H1 (cell line): ENCODE results near the gene ZNF791. TPM values are rescaled to one million over a fixed set of nuclear protein-coding genes. Genes with fewer than 3 reads are reported as not detected.

ENCODE experiments used
- CTCF ChIA-PET: fragments of 300-600 bp; sonication (Branson Sonifier 250); formaldehyde crosslinking; loops from one replicate; lab custom pipeline; 2021; ENCODE audit not compliant: partially characterized antibody; lab: Charles Lee
- POLR2A ChIA-PET: fragments of 300-600 bp; sonication (Branson Sonifier 250); formaldehyde crosslinking; loops from one replicate; lab custom pipeline; 2021; ENCODE audit warnings: inconsistent platforms; ENCODE audit not compliant: partially characterized antibody; lab: Charles Lee
- DNase-seq, 2 experiments: peaks; one replicate each; pipeline versions ENCODE4 v3.0.0 to v3.0.0-alpha.2; 2010 to 2022; ENCODE audit warnings: low spot score in 2 of 2, low read depth in 1 of 2, mixed read lengths in 1 of 2
- FAIRE-seq: peaks from 2 replicates; lab custom pipeline; 2011; peaks lifted over from hg19 to GRCh38; lab: Jason Lieb, UNC
- H2AFZ ChIP-seq: 2 replicates; pipeline ENCODE4 v1.8.1; 2012; ENCODE audit warnings: low read length, inconsistent platforms
- H2AK5ac ChIP-seq: 2 replicates; pipeline ENCODE4 v1.6.1; 2013; ENCODE audit warnings: low read depth, low read length
- H2BK120ac ChIP-seq: replicated peaks from 2 replicates; pipeline ENCODE3; 2013; ENCODE audit warnings: low read depth, low read length, inconsistent platforms
- H2BK12ac ChIP-seq: 2 replicates; pipeline ENCODE4 v1.6.1; 2013; ENCODE audit warnings: low read depth, low read length
- H2BK15ac ChIP-seq: 2 replicates; pipeline ENCODE4 v1.6.1; 2013; ENCODE audit warnings: low read length
- H2BK20ac ChIP-seq: 2 replicates; pipeline ENCODE4 v1.6.1; 2013; ENCODE audit warnings: low read length
- H2BK5ac ChIP-seq: 2 replicates; pipeline ENCODE4 v1.6.1; 2013; ENCODE audit warnings: low read depth, low read length
- H3K14ac ChIP-seq: 2 replicates; pipeline ENCODE4 v1.6.1; 2013; ENCODE audit warnings: inconsistent platforms; ENCODE audit not compliant: insufficient read length
- H3K18ac ChIP-seq: 2 replicates; pipeline ENCODE4 v1.6.1; 2013; ENCODE audit warnings: low read length; ENCODE audit errors: extremely low read depth
- H3K23ac ChIP-seq: 2 replicates; pipeline ENCODE4 v1.6.1; 2013; ENCODE audit warnings: inconsistent platforms; ENCODE audit not compliant: insufficient read length
- H3K23me2 ChIP-seq: 2 replicates; pipeline ENCODE4 v1.6.1; 2013; ENCODE audit warnings: low read depth, low read length
- H3K27ac ChIP-seq: 2 replicates; pipeline ENCODE4 v1.6.1; 2011; ENCODE audit warnings: low read depth, low read length, inconsistent platforms
- H3K27me3 ChIP-seq, 4 experiments: replicated peaks in 1 of 4; 1 replicate in 1 of 4; 2 replicates in 3 of 4; pipeline versions ENCODE4 v1.6.1 to v1.8.1; 2011 to 2013; ENCODE audit warnings: low read length in 3 of 4, mild to moderate bottlenecking in 3 of 4, inconsistent platforms in 2 of 4, mixed read lengths in 2 of 4, moderate library complexity in 1 of 4; ENCODE audit not compliant: control insufficient read depth in 3 of 4, insufficient read depth in 3 of 4; ENCODE audit errors: extremely low read depth in 1 of 4
- H3K36me3 ChIP-seq, 4 experiments: 2 replicates each; pipeline versions ENCODE4 v1.6.1 to v1.8.1; 2011 to 2013; ENCODE audit warnings: mild to moderate bottlenecking in 4 of 4, low read length in 3 of 4, moderate library complexity in 2 of 4, control low read depth in 1 of 4, inconsistent platforms in 1 of 4; ENCODE audit not compliant: insufficient read depth in 4 of 4, control insufficient read depth in 2 of 4
- H3K4ac ChIP-seq: replicated peaks from 2 replicates; pipeline ENCODE3; 2013; ENCODE audit warnings: low read length, low read depth, mixed read lengths, inconsistent platforms; ENCODE audit not compliant: insufficient read length
- H3K4me1 ChIP-seq, 4 experiments: replicated peaks in 1 of 4; 1 replicate in 1 of 4; 2 replicates in 3 of 4; pipeline versions ENCODE4 v1.6.1 to v1.8.1; 2011 to 2013; ENCODE audit warnings: low read length in 3 of 4, inconsistent platforms in 2 of 4, mixed read lengths in 1 of 4; ENCODE audit not compliant: insufficient read depth in 4 of 4, control insufficient read depth in 3 of 4
- H3K4me2 ChIP-seq, 2 experiments: 2 replicates each; pipeline versions ENCODE4 v1.6.1 to v1.8.1; 2011 to 2013; ENCODE audit warnings: low read depth in 2 of 2, low read length in 2 of 2, control low read depth in 1 of 2, inconsistent platforms in 1 of 2, mild to moderate bottlenecking in 1 of 2; ENCODE audit not compliant: insufficient read depth in 1 of 2
- H3K4me3 ChIP-seq, 4 experiments: fragments of 200-600, 300-600 bp in 1 of 4; sonication (generic), shearing (Covaris generic), sonication (Bioruptor Twin) in 1 of 4; 2 replicates each; pipeline versions ENCODE4 v1.5.1 to v1.8.1; 2011 to 2016; ENCODE audit warnings: low read length in 4 of 4, low read depth in 3 of 4, control low read depth in 2 of 4, inconsistent platforms in 2 of 4, mild to moderate bottlenecking in 2 of 4, mixed read lengths in 1 of 4, moderate library complexity in 1 of 4; ENCODE audit not compliant: insufficient read depth in 2 of 4; ENCODE audit errors: extremely low read depth in 1 of 4
- H3K56ac ChIP-seq: replicated peaks from 2 replicates; pipeline ENCODE3; 2013; ENCODE audit warnings: low read depth, mild to moderate bottlenecking, mixed read lengths, low read length, inconsistent platforms; ENCODE audit not compliant: insufficient read length
- H3K79me1 ChIP-seq: 2 replicates; pipeline ENCODE4 v1.6.1; 2013; ENCODE audit warnings: low read depth, low read length, control low read depth
- H3K79me2 ChIP-seq, 2 experiments: 2 replicates each; pipeline versions ENCODE4 v1.6.1 to v1.8.1; 2012 to 2013; ENCODE audit warnings: low read length in 2 of 2, mild to moderate bottlenecking in 2 of 2, inconsistent platforms in 1 of 2; ENCODE audit not compliant: insufficient read depth in 2 of 2, control insufficient read depth in 1 of 2
- H3K9ac ChIP-seq, 4 experiments: replicated peaks in 1 of 4; 1 replicate in 1 of 4; 2 replicates in 3 of 4; pipeline versions ENCODE4 v1.6.1 to v1.8.1; 2011 to 2013; ENCODE audit warnings: low read depth in 3 of 4, low read length in 3 of 4, control low read depth in 2 of 4, mild to moderate bottlenecking in 2 of 4, moderate library complexity in 2 of 4, inconsistent platforms in 1 of 4; ENCODE audit errors: extremely low read depth in 1 of 4
- H3K9me3 ChIP-seq, 2 experiments: 2 replicates each; pipeline versions ENCODE4 v1.6.1 to v1.8.1; 2012 to 2013; ENCODE audit warnings: mild to moderate bottlenecking in 2 of 2, moderate library complexity in 2 of 2, control low read depth in 1 of 2, inconsistent platforms in 1 of 2, low read depth in 1 of 2, low read length in 1 of 2, mixed read lengths in 1 of 2; ENCODE audit not compliant: insufficient read depth in 2 of 2
- H4K20me1 ChIP-seq, 2 experiments: replicated peaks in 1 of 2; 2 replicates each; pipeline versions ENCODE3 to v1.8.1; 2011 to 2013; ENCODE audit warnings: inconsistent platforms in 2 of 2, low read length in 2 of 2, mild to moderate bottlenecking in 1 of 2; ENCODE audit not compliant: insufficient read depth in 2 of 2, control insufficient read depth in 1 of 2
- H4K5ac ChIP-seq: 2 replicates; pipeline ENCODE4 v1.6.1; 2013; ENCODE audit warnings: low read length, low read depth, mixed read lengths, inconsistent platforms; ENCODE audit not compliant: insufficient read length
- H4K8ac ChIP-seq: 2 replicates; pipeline ENCODE4 v1.8.0; 2013; ENCODE audit warnings: mild to moderate bottlenecking, moderate library complexity, low read length, inconsistent platforms; ENCODE audit not compliant: insufficient read depth; ENCODE audit errors: extremely low read depth
- H4K91ac ChIP-seq: replicated peaks from 2 replicates; pipeline ENCODE3; 2013; ENCODE audit warnings: low read length, mixed read lengths, inconsistent platforms; ENCODE audit not compliant: insufficient read length
- NANOG ChIP-seq: IDR thresholded peaks from 2 replicates; pipeline ENCODE4 v1.6.1; 2011; ENCODE audit warnings: low read length, low read depth, mild to moderate bottlenecking, inconsistent platforms; ENCODE audit not compliant: insufficient read depth, poor library complexity, severe bottlenecking
- RAD21 ChIP-seq, 2 experiments: IDR thresholded peaks in 1 of 2; conservative IDR thresholded peaks in 1 of 2; 2 replicates each; pipeline ENCODE4 v1.6.1; 2011; ENCODE audit warnings: low read depth in 2 of 2, low read length in 2 of 2, improper control_type of control experiment in 1 of 2, inconsistent platforms in 1 of 2, mild to moderate bottlenecking in 1 of 2, moderate library complexity in 1 of 2
- RNF2 ChIP-seq: fragments of 200-900, 300-1000 bp; sonication (generic); IDR thresholded peaks from 2 replicates; pipeline ENCODE4 v1.7.1; 2016; ENCODE audit warnings: borderline replicate concordance, low read depth, mild to moderate bottlenecking, antibody characterized with exemption, low read length; ENCODE audit not compliant: poor library complexity, severe bottlenecking; ENCODE audit errors: missing control alignments
- WGBS, 2 experiments: shearing (Covaris generic) in 1 of 2; methylation state at CpG; one replicate each; pipeline versions ENCODE4 v1.1.6 to v1.1.7; 2013 to 2015; ENCODE audit warnings: low lambda C conversion rate in 2 of 2, mixed read lengths in 2 of 2, inconsistent platforms in 1 of 2, low coverage in 1 of 2, missing lambda C conversion rate in 1 of 2; ENCODE audit not compliant: insufficient replicate concordance in 2 of 2, insufficient coverage in 1 of 2, insufficient read length in 1 of 2; ENCODE audit errors: extremely low coverage in 1 of 2, missing lambda C conversion rate in 1 of 2; 5-methylcytosine and 5-hydroxymethylcytosine counted together
- polyA plus RNA-seq, 7 experiments: library from polyadenylated mRNA; depleted of rRNA in 3 of 7; stranded (reverse) in 5 of 7; unstranded in 2 of 7; fragments of >200 nt in 5 of 7; fragments of 200-250 nt in 2 of 7; gene quantifications; 1 replicate in 5 of 7; 2 replicates in 1 of 7; 4 replicates in 1 of 7; pipeline versions ENCODE4 v1.2.1 to v1.2.3, GENCODE V29; 2011 to 2013; ENCODE audit warnings: missing spikeins in 2 of 7, mixed read lengths in 2 of 7
- total RNA-seq: library from RNA; stranded (reverse); fragmentation: NEBNext Ultra II Directional; extraction: Animal tissue kit (Norgen Biotek cat#: 25700); gene quantifications from 2 replicates; pipeline ENCODE4 v1.2.1, GENCODE V29; 2021

ZNF791 gene
- total and polyA plus RNA-seq, 2 of the 8 experiments (the other 6 are each of a cell fraction or from before 2014, with no cell fraction given) = 4.1 to 18.6 TPM

- peaks cover 24% of the 10 kb centered on the region for H3K23me2 ChIP-seq
- no peak overlapping the region for H2BK12ac ChIP-seq
- H3K4ac ChIP-seq = no peak overlapping the region
- H3K23ac ChIP-seq = no peak overlapping the region
- no peak overlapping the region for H2BK15ac ChIP-seq
- no peak overlapping the region for H3K18ac ChIP-seq
- H3K27me3 ChIP-seq = no peaks in the 10 kb centered on the region; a peak in 1 of 7 replicates
- H3K14ac ChIP-seq = no peak overlapping the region
- no peak overlapping the region for H4K91ac ChIP-seq
- no peaks in the 10 kb centered on the region for H3K9me3 ChIP-seq
- no peak overlapping the region; the same call in 1 of the 2 replicates for H2AK5ac ChIP-seq
- peak overlapping the region in 1 of 4 experiments; percentile 88; a peak in 2 of 8 replicates for H3K4me3 ChIP-seq
- peaks cover 3 to 22% (median 7%) of the 10 kb centered on the region in 4 experiments for H3K4me1 ChIP-seq
- H3K9ac ChIP-seq = no peak overlapping the region
- FAIRE-seq (no peak), DNase-seq (no peak)
- no peak overlapping the region for H2BK5ac ChIP-seq
- no peak overlapping the region for H4K8ac ChIP-seq
- peaks cover 2 to 12% of the 10 kb centered on the region in 2 experiments for H4K20me1 ChIP-seq
- CTCF ChIA-PET = interaction anchor here (1.2 to 2.3 kb wide), 2 partner anchors 9 to 11 kb away, joined by 5 to 7 read pairs; no protein-coding TSS in a partner anchor
- 88% methylated on average over 4 of the region's 4 CpGs; no CpG with 5 or more reads in 1 of the 2 experiments for WGBS, 2 experiments
- H2AFZ ChIP-seq = no peak overlapping the region
- peaks cover 4% of the 10 kb centered on the region; the same call in 1 of the 2 replicates for H3K79me1 ChIP-seq
- no peak overlapping the region for H2BK20ac ChIP-seq
- H4K5ac ChIP-seq = no peak overlapping the region
- H3K27ac ChIP-seq = no peak overlapping the region
- POLR2A ChIA-PET = interaction anchor here (1.0 to 5.3 kb wide), 12 partner anchors 9 to 158 kb away, joined by 3 to 23 read pairs (median 4); partner anchors contain the start of genes DHPS, TNPO2, TRIR and ZNF490
- no peak overlapping the region for H2BK120ac ChIP-seq
- H3K56ac ChIP-seq = no peak overlapping the region
- peaks cover 0 to 22% of the 10 kb centered on the region in 2 experiments; a peak in 1 of 4 replicates for H3K79me2 ChIP-seq
- H3K4me2 ChIP-seq = peak overlapping the region; percentile 99 to 100
- peaks cover 0 to 8% (median 4%) of the 10 kb centered on the region in 4 experiments; a peak in 4 of 8 replicates for H3K36me3 ChIP-seq
- TF ChIP-seq RNF2 (no peak), RAD21 (IDR thresholded peaks at IDR 0.05 in 1 of 2, conservative IDR thresholded peaks at IDR 0.05 in 1 of 2; ENCODE audit: low read depth in 2 of 2, low read length in 2 of 2) (no peak), NANOG (no peak)
These were observed 57.1 kb downstream of the ZNF791 start for GRCh38 chr19:12667731-12668302.
